ENCODE measurements around the gene MAN1B1. TPM values are rescaled to one million over a fixed set of nuclear protein-coding genes. Genes with fewer than 3 reads are reported as not detected.
A peak's percentile ranks its signal among the peaks of the same experiment; 100 is the strongest.

Gene MAN1B1
- polyA plus RNA-seq, 2 of the 4 experiments (the other 2 are of a cell fraction) = 31.7 to 48.6 TPM

GRCh38 chr9:137126786-137127185 is 40.0 kb downstream of the MAN1B1 start:
- DNase-seq (ENCODE audit: low read depth in 1 of 2, low spot score in 1 of 2) (no peak), FAIRE-seq (no peak), ATAC-seq (no peak)
- ChIA-PET POLR2A (interaction anchor here (0.7 to 1.0 kb wide), 2 partner anchors 16 to 74 kb away, joined by 4 to 5 read pairs; partner anchors contain the start of gene TPRN), CTCF (interaction anchor here (0.6 to 2.4 kb wide), 9 partner anchors 8 to 110 kb away, joined by 3 to 9 read pairs (median 4); partner anchors contain the start of genes NPDC1 and RNF224)
- H3K9me3 ChIP-seq = no peaks in the 10 kb centered on the region
- H3K4me1 ChIP-seq = peaks cover 23% of the 10 kb centered on the region
- H3K27ac ChIP-seq = peak overlapping the region; percentile 98
- TF ChIP-seq PBX3 (IDR thresholded peaks at IDR 0.05) (no peak), CHD4 (IDR thresholded peaks at IDR 0.05; ENCODE audit: borderline replicate concordance) (no peak), USF2 (IDR thresholded peaks at IDR 0.05) (no peak), MAX (IDR thresholded peaks at IDR 0.05) (no peak), JUNB (IDR thresholded peaks at IDR 0.05) (no peak), BCL3 (IDR thresholded peaks at IDR 0.05) (no peak), SREBF2 (IDR thresholded peaks at IDR 0.05) (no peak), FOSL2 (IDR thresholded peaks at IDR 0.05) (no peak), FOSL2 (CRISPR knock-in tag; IDR thresholded peaks at IDR 0.05) (no peak), ESRRA (IDR thresholded peaks at IDR 0.05; ENCODE audit: borderline replicate concordance, low read length) (no peak)
- peak overlapping the region; percentile 100 for H3K4me2 ChIP-seq
- peak overlapping the region; percentile 94 for H3K4me3 ChIP-seq
- 44% methylated on average over 3 of the region's 3 CpGs for WGBS (ENCODE audit: missing lambda C conversion rate)

- H3K27ac ChIP-seq = peak overlapping the region; percentile 98
- WGBS (ENCODE audit: missing lambda C conversion rate) = 5% methylated on average over 24 of the region's 24 CpGs
- peak overlapping the region; percentile 100 for H3K4me2 ChIP-seq
- H3K4me3 ChIP-seq = peak overlapping the region; percentile 94
- no peak for FAIRE-seq
- POLR2A ChIA-PET = interaction anchor here (0.6 to 1.2 kb wide), 7 partner anchors 36 to 461 kb away, joined by 3 to 5 read pairs (median 4); partner anchors contain the start of genes ANAPC2, SSNA1, TPRN and TUBB4B
- no peak; a peak in 1 of 6 replicates for ATAC-seq
- peak in 1 of 2 experiments; percentile 57 for DNase-seq (ENCODE audit: low read depth in 1 of 2, low spot score in 1 of 2)
- H3K9me3 ChIP-seq = no peaks in the 10 kb centered on the region
- TF ChIP-seq RFX5 (IDR thresholded peaks at IDR 0.05) (no peak), E2F6 (IDR thresholded peaks at IDR 0.05; ENCODE audit: borderline replicate concordance, low read depth) (0 out of 2 replicates have a peak, but pooled peaks have one; percentile 38), KDM5A (IDR thresholded peaks at IDR 0.05) (no peak), MAX (IDR thresholded peaks at IDR 0.05) (0 out of 2 replicates have a peak, but pooled peaks have one; percentile 23)
- CTCF ChIA-PET = interaction anchor here (0.7 to 2.4 kb wide), 11 partner anchors 9 to 109 kb away, joined by 3 to 9 read pairs (median 4); partner anchors contain the start of gene RNF224
- H3K4me1 ChIP-seq = peaks cover 17% of the 10 kb centered on the region
These were observed 40.7 kb downstream of the MAN1B1 start for GRCh38 chr9:137127301-137128157.

- 22% methylated on average over 19 of the region's 19 CpGs for WGBS (ENCODE audit: missing lambda C conversion rate)
- Histone ChIP-seq H3K27ac (peak overlapping the region; percentile 98), H3K9me3 (no peaks in the 10 kb centered on the region), H3K4me2 (peak overlapping the region; percentile 100), H3K4me1 (peaks cover 17% of the 10 kb centered on the region), H3K4me3 (peak overlapping the region; percentile 94)
- peak; percentile 3; the same call in 1 of the 2 replicates for TF ChIP-seq MAX (IDR thresholded peaks at IDR 0.05)
- no peak for TF ChIP-seq HES2 (IDR thresholded peaks at IDR 0.05)
- TF ChIP-seq POLR2A (IDR thresholded peaks at IDR 0.05; ENCODE audit: low read length) = 0 out of 2 replicates have a peak, but pooled peaks have one; percentile 13
- TF ChIP-seq REST (IDR thresholded peaks at IDR 0.05) = no peak
- peak in 1 of 2 experiments; percentile 2; a peak in 1 of 6 replicates for ATAC-seq
- no peak for FAIRE-seq
- POLR2A ChIA-PET = interaction anchor here (0.6 to 1.2 kb wide), 6 partner anchors 35 to 461 kb away, joined by 3 to 4 read pairs (median 4); partner anchors contain the start of genes ANAPC2, SSNA1 and TUBB4B
- CTCF ChIA-PET = interaction anchor here (0.8 to 3.4 kb wide), 15 partner anchors 10 to 109 kb away, joined by 3 to 16 read pairs (median 4); partner anchors contain the start of genes ANAPC2 and SSNA1
- DNase-seq (ENCODE audit: low read depth in 1 of 2, low spot score in 1 of 2) = no peak
These were observed 41.5 kb downstream of the MAN1B1 start for GRCh38 chr9:137128158-137128861.
